GM06990 (cell line): ENCODE results near the gene KRT73.

Experiments used
- DNase-seq: peaks from one replicate; pipeline ENCODE4 v3.0.0-alpha.2; 2011; ENCODE audit not compliant: insufficient read length; ENCODE audit errors: extremely low read depth
- H3K27me3 ChIP-seq: replicated peaks from 2 replicates; pipeline ENCODE4 v1.6.0; 2011; ENCODE audit warnings: low read length; ENCODE audit not compliant: control insufficient read depth, insufficient read depth
- H3K36me3 ChIP-seq: 2 replicates; pipeline ENCODE4 v1.5.1; 2011; ENCODE audit warnings: low read length; ENCODE audit not compliant: control insufficient read depth, insufficient read depth
- H3K4me3 ChIP-seq: replicated peaks from 2 replicates; pipeline ENCODE4 v1.5.1; 2011; ENCODE audit warnings: low read depth, mild to moderate bottlenecking, control low read depth, low read length
- TF ChIP-seq, protein P1 (sequence below): IDR thresholded peaks from 2 replicates; pipeline ENCODE4 v1.5.1; 2011; ENCODE audit warnings: low read length, control low read depth, mild to moderate bottlenecking, inconsistent platforms; ENCODE audit not compliant: insufficient read depth, poor library complexity, severe bottlenecking

The KRT73 gene

DNA sequence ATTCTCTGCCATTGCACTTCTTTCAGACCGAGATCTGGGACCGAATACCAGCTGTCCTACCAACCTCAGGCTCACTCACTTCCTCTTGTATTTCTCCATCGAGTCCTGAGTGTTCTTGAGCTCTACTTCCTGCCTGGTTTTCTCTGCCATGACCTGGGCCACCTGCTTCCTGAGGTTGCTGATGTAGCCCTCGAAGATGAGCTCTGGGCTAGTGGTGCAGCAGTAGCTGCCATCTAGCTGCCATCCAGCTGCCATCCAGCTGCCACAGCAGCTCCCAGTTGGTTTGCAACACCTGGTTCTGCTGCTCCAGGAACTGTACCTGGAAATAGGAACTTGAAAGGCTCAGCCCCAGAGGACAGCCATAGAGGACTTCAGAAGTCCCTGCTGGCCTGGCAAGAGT lies 15.0 kb upstream of the KRT73 start:
- Histone ChIP-seq H3K36me3 (no peaks in the 10 kb centered on the region), H3K27me3 (no peaks in the 10 kb centered on the region; the same call in none of the 2 replicates), H3K4me3 (no peak overlapping the region)
- TF ChIP-seq, protein P1, sequence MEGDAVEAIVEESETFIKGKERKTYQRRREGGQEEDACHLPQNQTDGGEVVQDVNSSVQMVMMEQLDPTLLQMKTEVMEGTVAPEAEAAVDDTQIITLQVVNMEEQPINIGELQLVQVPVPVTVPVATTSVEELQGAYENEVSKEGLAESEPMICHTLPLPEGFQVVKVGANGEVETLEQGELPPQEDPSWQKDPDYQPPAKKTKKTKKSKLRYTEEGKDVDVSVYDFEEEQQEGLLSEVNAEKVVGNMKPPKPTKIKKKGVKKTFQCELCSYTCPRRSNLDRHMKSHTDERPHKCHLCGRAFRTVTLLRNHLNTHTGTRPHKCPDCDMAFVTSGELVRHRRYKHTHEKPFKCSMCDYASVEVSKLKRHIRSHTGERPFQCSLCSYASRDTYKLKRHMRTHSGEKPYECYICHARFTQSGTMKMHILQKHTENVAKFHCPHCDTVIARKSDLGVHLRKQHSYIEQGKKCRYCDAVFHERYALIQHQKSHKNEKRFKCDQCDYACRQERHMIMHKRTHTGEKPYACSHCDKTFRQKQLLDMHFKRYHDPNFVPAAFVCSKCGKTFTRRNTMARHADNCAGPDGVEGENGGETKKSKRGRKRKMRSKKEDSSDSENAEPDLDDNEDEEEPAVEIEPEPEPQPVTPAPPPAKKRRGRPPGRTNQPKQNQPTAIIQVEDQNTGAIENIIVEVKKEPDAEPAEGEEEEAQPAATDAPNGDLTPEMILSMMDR: no peak
- DNase-seq: no peak

DNA sequence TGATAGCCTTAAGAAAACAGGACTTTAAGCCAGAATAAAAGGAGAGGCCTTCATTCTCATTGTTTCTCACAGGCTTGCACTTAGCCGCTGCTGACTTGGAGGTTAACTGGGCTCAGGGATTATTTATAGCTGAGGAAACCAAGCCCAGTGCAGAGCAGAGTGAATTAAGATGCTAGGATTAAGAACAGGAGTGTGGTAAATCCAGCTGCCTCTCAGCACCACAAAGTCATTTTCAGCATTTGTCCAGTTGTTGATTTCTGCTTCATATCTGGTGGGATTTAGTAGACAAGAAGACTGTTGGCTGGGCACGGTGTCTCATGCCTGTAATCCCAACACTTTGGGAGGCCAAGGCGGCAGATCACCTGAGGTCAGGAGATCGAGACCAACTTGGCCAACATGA lies 14.3 kb upstream of the KRT73 start:
- DNase-seq: no peak
- H3K27me3 ChIP-seq: no peaks in the 10 kb centered on the region; the same call in none of the 2 replicates
- TF ChIP-seq, protein P1: no peak

DNA sequence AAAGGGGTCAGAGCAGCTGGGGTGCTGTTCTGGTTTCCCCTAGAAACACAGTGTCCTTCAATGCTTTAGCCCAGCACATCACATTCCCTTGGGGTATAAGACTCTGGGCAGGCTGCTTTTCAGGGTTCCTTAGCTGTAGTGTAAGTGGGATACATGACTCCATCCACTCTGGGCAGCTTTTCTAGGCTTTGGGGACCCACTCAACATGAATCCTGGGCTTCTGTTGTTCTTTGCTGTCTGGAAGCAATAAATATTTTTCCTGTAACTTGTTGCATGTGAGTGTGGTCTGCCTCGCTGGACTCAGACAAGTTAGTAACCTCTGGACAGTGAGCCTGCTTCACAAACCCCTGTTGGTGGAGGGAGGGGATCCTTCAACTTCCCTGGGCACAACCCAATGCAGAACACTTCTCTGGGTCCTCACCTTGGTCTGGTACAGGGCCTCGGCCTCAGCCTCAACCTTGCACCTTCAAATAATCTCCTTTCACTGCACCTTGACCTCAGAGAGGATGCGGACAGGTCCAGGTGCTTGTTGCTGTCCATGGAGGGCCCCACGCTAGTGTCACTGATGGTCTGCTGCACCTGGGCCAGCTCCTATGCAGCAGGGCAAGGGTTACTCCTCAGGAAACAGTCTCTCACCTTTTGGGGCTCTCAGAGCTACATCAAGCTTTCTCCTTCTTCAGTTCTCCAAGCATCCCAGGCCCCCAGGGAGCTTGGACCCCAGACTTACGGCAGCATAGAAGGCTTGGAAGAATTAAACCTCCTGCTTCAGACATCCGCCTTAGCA lies 13.5 kb upstream of the KRT73 start:
- H3K4me3 ChIP-seq: no peak overlapping the region
- H3K36me3 ChIP-seq: no peaks in the 10 kb centered on the region
- no peak for DNase-seq
- no peaks in the 10 kb centered on the region; the same call in none of the 2 replicates for H3K27me3 ChIP-seq
- TF ChIP-seq, protein P1: no peak

More for the DNA sequence above, 14.3 kb upstream of the KRT73 start:
- Histone ChIP-seq H3K4me3 (no peak overlapping the region), H3K36me3 (no peaks in the 10 kb centered on the region)

DNA sequence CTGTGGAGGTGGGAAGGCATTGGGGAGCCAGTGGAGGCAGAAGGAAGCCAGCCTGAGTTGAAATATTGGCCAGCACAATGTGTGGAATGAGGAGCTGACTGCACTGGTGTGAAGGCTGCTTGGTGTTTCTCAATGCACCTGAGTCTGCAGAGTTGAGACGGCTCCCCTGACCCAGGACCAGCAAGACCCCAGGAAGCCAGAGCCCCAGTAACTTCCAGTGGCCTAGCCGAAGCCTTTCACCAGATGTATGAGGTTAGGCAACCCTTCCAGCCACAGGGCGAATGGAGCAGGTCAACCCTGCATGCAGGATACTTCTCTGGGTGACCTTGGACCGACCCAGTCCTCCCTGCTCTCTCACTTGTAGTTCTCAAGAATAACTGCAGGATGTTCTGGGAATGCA lies 12.9 kb upstream of the KRT73 start:
- H3K27me3 ChIP-seq: no peaks in the 10 kb centered on the region; the same call in none of the 2 replicates
- no peaks in the 10 kb centered on the region for H3K36me3 ChIP-seq
- DNase-seq: no peak
- H3K4me3 ChIP-seq: no peak overlapping the region
- TF ChIP-seq, protein P1: no peak

DNA sequence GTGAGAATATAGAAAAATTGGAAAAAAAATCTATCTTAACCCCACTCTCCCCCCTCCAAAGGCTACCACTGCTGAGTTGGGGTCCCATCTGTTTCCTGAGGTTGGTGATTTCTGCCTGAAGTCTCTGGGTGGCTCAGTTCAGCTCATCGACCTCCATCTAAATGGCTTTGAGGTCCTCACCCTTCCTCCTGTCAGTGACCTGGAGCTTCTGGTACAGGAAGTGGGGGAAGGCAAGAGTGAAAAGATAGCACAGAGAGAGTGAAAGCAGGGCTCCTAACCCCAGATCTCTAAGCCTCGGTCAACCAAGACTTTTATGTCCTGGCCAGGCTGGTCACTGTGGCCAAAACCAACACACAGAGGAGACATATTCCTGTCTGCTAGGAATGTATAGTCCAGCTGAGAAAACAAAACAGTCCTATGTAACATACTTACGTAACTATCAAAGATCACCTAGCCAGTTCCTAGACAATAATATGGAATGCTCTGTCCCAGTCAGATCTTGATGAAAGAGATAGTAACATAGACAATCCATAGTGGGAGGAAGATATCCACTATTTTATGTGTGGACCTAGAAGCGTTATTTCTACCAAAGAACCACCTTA lies 12.3 kb upstream of the KRT73 start:
- TF ChIP-seq, protein P1: no peak
- no peak for DNase-seq
- no peaks in the 10 kb centered on the region; the same call in none of the 2 replicates for H3K27me3 ChIP-seq
- H3K36me3 ChIP-seq: no peaks in the 10 kb centered on the region
- no peak overlapping the region for H3K4me3 ChIP-seq
